Measurements from ENCODE around the gene REXO2. TPM values are rescaled to one million over a fixed set of nuclear protein-coding genes. Genes with fewer than 3 reads are reported as not detected.

REXO2 gene
- total and polyA plus RNA-seq, 2 of the 4 experiments (the other 2 are of a cell fraction), result 179 to 255 TPM

- TF ChIP-seq, protein P1, sequence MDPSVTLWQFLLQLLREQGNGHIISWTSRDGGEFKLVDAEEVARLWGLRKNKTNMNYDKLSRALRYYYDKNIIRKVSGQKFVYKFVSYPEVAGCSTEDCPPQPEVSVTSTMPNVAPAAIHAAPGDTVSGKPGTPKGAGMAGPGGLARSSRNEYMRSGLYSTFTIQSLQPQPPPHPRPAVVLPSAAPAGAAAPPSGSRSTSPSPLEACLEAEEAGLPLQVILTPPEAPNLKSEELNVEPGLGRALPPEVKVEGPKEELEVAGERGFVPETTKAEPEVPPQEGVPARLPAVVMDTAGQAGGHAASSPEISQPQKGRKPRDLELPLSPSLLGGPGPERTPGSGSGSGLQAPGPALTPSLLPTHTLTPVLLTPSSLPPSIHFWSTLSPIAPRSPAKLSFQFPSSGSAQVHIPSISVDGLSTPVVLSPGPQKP (IDR thresholded peaks at IDR 0.05; ENCODE audit: borderline replicate concordance, low read depth, low read length), result no peak
Measured at GRCh38 chr11:114400216-114400914, 38.9 kb upstream of the REXO2 start, which contains the start of the genes C11orf71 and RBM7 (continued).

DNA sequence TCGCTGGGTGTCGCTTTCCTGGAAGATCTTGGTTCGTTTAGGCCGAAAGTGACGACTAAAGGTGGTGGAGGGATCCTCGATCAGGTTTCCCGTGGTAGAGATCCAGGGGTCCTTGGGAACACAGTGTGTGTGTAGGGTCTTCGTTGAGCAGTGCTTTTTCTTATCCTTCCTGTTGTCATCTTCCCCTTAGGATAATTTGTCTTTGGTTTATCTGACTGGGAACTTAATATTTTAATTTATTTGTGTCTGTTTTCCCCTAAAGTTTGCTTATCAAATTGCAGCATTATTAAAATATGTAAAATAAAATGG, 38.4 kb upstream of the REXO2 start:
- intact Hi-C loops (cut with micrococcal nuclease), result loop anchor here (1.0 to 5.0 kb wide), 5 partner anchors 34 to 119 kb away; partner anchors contain the start of genes NNMT and REXO2
- H3K23ac ChIP-seq (ENCODE audit: low read depth, low read length), result peak overlapping the region; percentile 99
- CTCF ChIA-PET, result no interaction called here

More for the DNA sequence above, 38.4 kb upstream of the REXO2 start:
- Histone ChIP-seq H3K56ac (ENCODE audit: extremely low read depth, insufficient read depth, low read length) (peak overlapping the region; percentile 99), H3K27me3 (ENCODE audit: control insufficient read depth, insufficient read depth, low read length) (no peaks in the 10 kb centered on the region), H2AFZ (replicated peaks; ENCODE audit: low read length, poor library complexity) (peak overlapping the region; percentile 83), H3K4me1 (ENCODE audit: control insufficient read depth, insufficient read depth, low read length) (peaks cover 5% of the 10 kb centered on the region; the same call in 1 of the 2 replicates), H2BK5ac (ENCODE audit: low read depth, low read length, poor library complexity, severe bottlenecking) (peak overlapping the region; percentile 82), H2BK15ac (ENCODE audit: low read depth, low read length) (peak overlapping the region; percentile 97), H3K27ac (ENCODE audit: insufficient read depth, low read length) (peak overlapping the region; percentile 92), H3K4ac (ENCODE audit: low read depth, low read length) (peak overlapping the region; percentile 96), H3K4me3 (ENCODE audit: insufficient read depth, low read depth, low read length) (peak overlapping the region; percentile 72), H2BK20ac (ENCODE audit: low read depth, low read length) (peak overlapping the region; percentile 58; the same call in 1 of the 2 replicates), H4K5ac (ENCODE audit: low read depth, low read length) (peak overlapping the region; percentile 94), H3K79me1 (ENCODE audit: low read depth in 1 of 2, low read length in 2 of 2) (peaks cover 8 to 17% of the 10 kb centered on the region in 2 experiments; a peak in 3 of 4 replicates), H3K14ac (replicated peaks; ENCODE audit: low read depth, low read length) (peak overlapping the region; percentile 98), H3K9ac (ENCODE audit: low read depth, low read length) (peak overlapping the region; percentile 99), H2AK9ac (replicated peaks; ENCODE audit: low read depth, low read length, poor library complexity) (peak overlapping the region; percentile 97), H2AK5ac (ENCODE audit: low read depth, low read length) (peak overlapping the region; percentile 96), H2BK120ac (ENCODE audit: low read depth, low read length) (peak overlapping the region; percentile 88), H3K9me1 (ENCODE audit: insufficient read depth, low read length) (no peaks in the 10 kb centered on the region), H4K20me1 (ENCODE audit: insufficient read depth, low read length) (peaks cover 10% of the 10 kb centered on the region; the same call in 1 of the 2 replicates), H3K4me2 (ENCODE audit: low read depth, low read length) (peak overlapping the region; percentile 98; the same call in 1 of the 2 replicates), H4K8ac (ENCODE audit: low read depth in 2 of 2, low read length in 2 of 2) (peak overlapping the region; percentile 96 to 97), H4K91ac (ENCODE audit: insufficient read depth, low read depth, low read length) (peak overlapping the region; percentile 92), H3K9me3 (ENCODE audit: control insufficient read depth, insufficient read depth, low read length) (no peaks in the 10 kb centered on the region), H3K18ac (ENCODE audit: low read depth, low read length) (peak overlapping the region; percentile 92), H3K36me3 (ENCODE audit: control insufficient read depth, insufficient read depth, low read length) (peaks cover 2% of the 10 kb centered on the region)
- TSS peak; percentile 64 for BruUV-seq (replicated peaks)
- 0% methylated on average over 2 of the region's 8 CpGs; no CpG with 5 or more reads in 1 of the 2 experiments for WGBS, 2 experiments (ENCODE audit: extremely low coverage in 2 of 2, insufficient read length in 1 of 2)
- POLR2A ChIA-PET (ENCODE audit: unreplicated experiment), result no interaction called here
- ATAC-seq (ENCODE audit: low read depth) (no peak; the same call in 1 of the 2 replicates), DNase-seq (no peak)
- dilution Hi-C loops (cut with HindIII; ENCODE audit: low sequenced_read_pairs, unreplicated experiment) (no loop called here), in situ Hi-C loops (cut with MboI; ENCODE audit: low sequenced_read_pairs) (no loop called here)
- no peak for TF ChIP-seq NFE2L2 (IDR thresholded peaks at IDR 0.05; ENCODE audit: low read depth, low read length)
- no peak for TF ChIP-seq SMC3 (IDR thresholded peaks at IDR 0.05; ENCODE audit: low read depth, low read length)
- peak; percentile 14; the same call in 1 of the 2 replicates for TF ChIP-seq CHD1 (IDR thresholded peaks at IDR 0.05; ENCODE audit: low read depth, low read length)
- TF ChIP-seq CEBPB (IDR thresholded peaks at IDR 0.05; ENCODE audit: low read depth, low read length), result 0 out of 2 replicates have a peak, but pooled peaks have one; percentile 91
- TF ChIP-seq USF2 (IDR thresholded peaks at IDR 0.05; ENCODE audit: low read depth, low read length), result no peak
- TF ChIP-seq RCOR1 (IDR thresholded peaks at IDR 0.05; ENCODE audit: insufficient replicate concordance, low read length), result no peak
